Endometrial microvascular endothelial cells (primary cell): ENCODE data around the gene SLCO2A1. TPM values are rescaled to one million over a fixed set of nuclear protein-coding genes. Genes with fewer than 3 reads are reported as not detected.

Experiments used
- in situ Hi-C: cut with HindIII; loops from 2 replicates; pipeline ENCODE4 v1.10.0; 2017; ENCODE audit warnings: low sequenced_read_pairs, low pct_unique_long_range_greater_than_20kb; ENCODE audit errors: inconsistent ontology term
- total RNA-seq: library from RNA; depleted of rRNA; stranded (reverse); fragments of >200 nt; gene quantifications from one replicate; pipeline ENCODE4 v1.2.3, GENCODE V29; 2015; ENCODE audit errors: inconsistent ontology term

Gene SLCO2A1
- total RNA-seq, 1 donor from 2014 or later, result 22.4 TPM

DNA sequence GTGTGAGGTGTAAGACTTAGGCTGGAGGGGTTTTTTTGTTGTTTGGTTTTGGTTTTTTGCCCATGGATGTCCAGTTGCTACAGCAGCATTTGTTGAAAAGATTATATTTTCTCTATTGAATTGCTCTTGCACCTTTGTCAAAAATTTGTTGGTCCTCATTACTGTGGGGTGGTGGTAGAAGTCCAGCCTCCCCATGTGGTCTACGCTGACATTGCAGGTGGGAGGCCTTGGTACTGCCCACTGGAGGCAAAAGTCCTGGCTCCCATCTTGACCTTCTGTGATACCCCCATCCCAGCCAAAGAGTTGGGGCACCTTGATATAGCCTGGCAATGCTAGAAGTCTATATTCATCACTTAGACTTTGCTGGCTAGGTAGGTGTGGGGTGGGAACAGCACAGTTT, 128.6 kb downstream of the SLCO2A1 start:
- in situ Hi-C loops, result no loop called here

DNA sequence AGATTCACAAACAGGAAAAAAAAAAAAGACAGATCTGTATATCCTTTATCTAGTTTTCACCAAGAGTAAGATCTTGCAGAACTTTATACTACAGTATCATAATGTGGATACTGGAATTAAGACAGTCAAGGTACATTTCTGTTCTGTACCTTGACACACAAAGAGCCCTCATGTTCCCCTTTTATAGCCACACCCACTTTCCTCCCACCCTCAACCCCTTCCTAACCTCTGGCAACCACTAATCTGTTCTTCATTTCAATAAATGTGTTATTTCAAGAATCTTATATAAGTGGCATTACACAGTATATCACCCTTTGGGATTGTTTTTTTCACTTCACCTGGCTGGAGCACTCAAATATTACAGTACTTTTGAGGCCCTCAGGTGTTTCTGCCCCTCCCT, 130.4 kb downstream of the SLCO2A1 start:
- in situ Hi-C loops, result no loop called here

DNA sequence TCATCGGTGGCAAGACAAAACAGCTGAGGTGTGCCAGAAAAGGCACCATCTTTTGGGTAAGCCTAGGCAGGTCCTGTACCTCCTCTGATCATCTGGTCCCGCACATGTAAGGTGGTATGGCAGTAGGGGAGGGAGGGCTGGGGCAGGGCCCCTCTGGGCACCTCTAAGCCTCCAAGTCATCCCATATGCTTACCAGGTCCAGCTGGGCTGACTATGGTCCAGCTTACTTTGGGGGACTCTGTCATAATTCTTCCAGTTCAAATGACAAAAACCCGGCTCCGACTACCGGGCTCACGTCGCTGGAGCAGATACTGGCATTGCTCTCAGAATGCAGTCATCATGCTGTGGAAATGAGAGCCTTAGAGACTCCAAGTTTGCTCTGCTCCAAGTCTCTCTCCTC, 132.2 kb downstream of the SLCO2A1 start:
- in situ Hi-C loops, result no loop called here

DNA sequence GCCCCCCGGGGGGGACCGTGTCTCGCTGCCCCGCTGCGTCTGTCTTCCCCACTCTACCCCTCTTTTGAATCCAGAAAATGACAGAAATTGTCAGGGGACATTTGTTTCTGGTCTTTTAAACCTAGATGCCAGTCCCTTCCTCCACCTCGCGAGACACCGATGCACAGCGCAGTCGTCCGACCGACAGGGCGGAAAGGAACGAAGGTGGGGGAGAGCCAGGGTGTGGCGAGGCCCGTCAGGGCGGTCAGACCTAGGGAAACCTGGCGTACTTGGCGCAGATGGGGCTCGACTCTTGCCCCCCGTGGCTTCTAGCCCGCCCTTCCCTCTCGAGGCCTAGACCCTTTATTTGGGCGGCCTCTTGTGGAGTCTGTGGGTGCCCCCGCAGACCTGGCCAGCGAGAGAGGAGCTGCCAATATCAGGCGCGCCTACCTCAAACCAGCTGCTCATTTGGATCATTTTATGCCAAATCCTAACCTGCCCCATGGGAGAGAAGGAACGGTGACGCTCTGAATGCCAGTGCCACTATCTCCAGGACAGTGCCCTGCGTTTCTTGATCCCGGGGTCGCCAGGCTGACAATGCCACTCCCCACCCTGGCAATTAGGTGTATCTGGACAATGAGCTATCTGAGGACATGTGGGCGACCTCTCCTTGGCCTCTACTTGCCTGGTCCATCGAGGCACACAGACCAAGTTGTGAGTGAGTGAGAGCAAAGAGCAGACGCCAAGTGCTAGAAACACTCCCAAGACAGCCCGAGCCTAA, 133.5 kb downstream of the SLCO2A1 start:
- in situ Hi-C loops, result no loop called here

DNA sequence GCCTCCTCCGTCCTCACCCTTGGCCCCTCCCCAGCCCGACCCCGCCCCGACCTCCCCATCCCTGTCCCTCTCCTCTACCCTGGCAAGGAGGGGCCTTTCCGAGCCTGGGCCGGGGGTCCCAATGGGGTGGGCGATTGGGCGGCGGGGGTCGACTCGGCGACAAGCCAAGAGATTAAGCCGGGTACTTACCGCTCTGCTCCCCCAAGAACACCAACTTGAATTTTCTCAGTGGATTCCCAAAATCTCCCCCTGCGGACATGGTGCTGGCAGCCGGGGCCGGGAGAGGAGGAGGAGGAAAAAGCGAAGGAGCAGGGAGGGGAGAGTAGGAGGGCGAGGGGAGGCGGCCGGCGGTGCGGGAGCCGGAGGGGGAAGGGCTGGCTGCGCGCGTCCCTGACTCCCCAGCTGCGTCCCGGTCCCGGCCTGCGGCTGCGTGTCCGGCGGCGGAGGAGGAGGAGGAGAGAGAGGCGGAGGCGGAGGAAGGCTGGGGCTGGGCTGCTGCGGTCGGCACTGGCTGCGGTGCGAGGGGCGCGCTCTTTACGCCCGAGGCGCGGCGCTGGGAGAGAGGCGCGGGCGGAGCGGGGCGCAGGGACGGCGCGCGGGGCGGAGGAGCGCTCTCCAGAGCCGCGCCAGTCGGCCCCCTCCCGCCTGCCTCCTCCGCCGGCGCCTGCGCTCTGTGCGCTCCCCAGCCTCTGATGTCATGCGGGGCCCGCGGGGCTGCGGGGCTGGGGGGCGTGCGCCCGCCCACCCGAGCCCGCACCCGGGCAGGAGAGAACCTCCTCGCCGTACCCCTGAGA, 134.3 kb downstream of the SLCO2A1 start, which contains the start of gene RAB6B:
RAB6B (minus strand) TSS at position 675 of the 794 bp plus-strand sequence; CDS start at position 259, 416 bp downstream.
- in situ Hi-C loops, result no loop called here

DNA sequence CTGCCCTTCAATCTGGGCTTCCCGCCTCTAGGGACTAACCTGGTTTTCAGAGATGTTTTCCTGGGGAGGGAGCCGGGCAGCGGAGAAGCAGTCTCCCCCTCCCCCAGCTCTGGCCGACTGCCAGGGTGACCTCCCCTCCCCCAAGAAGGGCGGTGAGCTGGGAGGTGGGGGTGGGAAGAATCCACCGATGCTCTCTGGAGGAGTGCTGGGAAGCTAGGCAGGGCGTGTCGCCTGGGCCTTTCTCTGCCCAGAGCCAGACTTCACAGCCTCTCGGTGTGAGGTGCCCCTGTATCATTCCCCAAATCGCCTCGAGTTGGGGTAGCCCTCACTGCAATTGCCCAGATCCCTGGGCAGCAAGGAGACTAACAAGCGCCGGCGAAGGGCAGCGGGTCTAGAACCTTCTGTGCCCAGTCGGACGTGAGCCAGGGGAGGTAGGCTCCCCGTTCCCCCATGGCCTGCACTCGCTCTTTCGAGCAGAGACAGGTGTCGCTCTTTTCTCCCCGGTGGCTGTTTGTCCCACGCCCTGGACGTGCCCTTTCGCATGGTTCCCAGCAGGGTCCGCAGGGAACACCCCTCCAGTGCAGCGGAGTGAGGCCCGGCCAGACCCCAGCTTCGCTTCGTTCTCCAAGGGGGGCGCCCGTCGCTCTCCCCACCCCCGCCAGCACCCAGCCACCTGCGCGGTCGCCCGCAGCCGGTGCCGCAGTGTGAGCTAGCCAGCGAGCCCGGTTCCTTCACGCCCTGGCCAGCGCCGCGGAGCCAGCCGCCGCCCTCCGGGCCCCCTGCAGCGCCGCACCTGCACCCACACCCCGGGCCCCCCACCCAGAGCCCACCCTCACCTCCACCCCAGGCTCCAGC, 135.1 kb downstream of the SLCO2A1 start:
- in situ Hi-C loops, result no loop called here

DNA sequence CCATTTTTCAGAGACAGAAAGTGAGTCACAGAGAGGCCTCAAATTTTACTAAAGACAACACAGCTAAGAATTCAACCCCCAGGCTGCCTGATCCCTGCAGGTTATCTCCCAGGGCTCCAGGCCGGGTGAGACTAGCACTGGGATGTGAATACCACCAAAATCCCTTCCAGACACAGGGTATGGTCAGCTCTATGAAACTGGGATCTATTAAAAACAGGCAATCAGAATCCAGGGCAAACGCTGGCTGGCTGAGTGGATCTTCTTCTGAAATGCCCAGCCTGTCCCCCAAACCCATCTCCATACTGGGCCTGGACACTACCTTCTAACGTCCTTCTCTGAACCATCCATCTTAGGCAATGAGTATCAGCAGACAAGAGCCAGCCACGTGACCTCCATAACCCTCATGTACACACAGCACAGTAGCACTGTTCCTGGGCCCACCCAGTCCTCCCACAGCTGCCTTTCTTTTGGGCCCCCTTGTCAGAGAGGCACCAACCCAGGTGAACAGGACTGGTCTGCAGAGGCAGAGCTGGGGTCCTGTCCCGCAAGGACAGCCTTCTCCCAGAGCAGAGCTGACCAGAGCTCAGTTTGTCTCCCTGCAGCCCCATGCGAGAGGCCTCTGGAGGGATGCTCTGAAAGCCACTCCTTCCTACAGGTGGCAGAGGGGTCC, 135.9 kb downstream of the SLCO2A1 start:
- in situ Hi-C loops, result no loop called here

DNA sequence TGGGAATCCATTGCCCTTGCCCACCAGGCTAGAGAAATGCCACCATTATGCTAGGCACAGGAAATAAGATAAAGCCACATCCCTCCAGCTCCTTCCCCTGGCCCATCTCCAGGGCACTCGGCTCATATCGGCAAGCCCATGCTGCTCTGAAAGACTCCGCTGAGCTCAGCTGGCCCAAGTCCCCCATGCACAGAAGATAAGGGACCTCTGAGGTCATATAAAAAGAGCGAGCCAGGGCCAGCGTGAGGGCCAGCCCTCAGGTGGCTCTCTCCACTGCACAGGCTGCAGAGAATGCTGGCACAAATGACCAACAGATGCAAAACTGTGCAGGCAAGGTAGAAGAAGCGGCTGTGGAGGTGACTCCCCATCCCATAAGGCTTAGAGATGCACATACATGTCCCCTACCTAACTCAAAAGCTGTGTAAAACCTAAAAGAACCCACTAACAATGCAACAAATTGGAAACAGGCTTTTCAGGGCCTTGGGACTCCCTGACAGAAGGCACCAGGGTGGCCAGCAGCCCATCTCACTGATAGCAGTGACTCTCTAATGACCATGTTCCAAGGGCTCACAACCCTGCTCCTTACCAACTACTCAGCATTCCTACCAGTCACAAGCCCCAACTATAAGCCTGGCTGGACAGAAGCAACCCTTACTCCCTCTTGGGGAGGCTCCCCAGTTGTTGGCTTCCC, 137.0 kb downstream of the SLCO2A1 start:
- in situ Hi-C loops, result no loop called here

DNA sequence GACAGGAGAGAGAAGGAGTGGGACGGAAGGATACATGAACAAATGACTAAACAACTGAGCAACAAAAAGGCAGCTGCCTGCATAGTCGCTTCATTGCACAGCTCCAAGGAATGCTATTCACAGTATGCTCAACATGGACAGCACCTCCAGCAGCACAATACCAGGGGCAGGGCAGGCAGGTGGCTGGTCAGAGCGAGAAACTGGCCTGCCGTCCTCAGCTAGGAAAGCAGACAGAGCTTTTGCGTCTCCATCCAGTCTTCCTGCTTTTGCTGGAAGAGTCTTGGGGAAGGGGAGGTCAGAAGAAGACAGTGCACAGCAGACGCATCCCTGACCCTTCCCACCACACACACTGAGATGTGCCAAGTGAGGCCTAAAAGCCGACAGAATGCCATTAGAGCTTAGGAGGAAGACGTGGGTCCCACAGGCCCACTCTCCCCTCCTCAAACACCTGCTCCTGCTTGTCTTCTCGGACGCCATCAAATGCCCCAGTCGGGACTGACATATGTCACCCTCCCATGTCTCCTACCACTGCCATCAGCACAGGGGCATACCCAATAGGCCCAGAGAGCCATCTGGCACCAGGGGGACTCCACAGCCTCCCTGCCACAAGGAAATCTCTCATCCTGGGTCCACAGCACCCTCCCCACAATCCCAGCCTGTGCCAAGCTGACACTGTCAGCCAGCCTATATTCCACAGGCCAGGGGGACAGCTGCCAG, 137.9 kb downstream of the SLCO2A1 start:
- in situ Hi-C loops, result no loop called here

DNA sequence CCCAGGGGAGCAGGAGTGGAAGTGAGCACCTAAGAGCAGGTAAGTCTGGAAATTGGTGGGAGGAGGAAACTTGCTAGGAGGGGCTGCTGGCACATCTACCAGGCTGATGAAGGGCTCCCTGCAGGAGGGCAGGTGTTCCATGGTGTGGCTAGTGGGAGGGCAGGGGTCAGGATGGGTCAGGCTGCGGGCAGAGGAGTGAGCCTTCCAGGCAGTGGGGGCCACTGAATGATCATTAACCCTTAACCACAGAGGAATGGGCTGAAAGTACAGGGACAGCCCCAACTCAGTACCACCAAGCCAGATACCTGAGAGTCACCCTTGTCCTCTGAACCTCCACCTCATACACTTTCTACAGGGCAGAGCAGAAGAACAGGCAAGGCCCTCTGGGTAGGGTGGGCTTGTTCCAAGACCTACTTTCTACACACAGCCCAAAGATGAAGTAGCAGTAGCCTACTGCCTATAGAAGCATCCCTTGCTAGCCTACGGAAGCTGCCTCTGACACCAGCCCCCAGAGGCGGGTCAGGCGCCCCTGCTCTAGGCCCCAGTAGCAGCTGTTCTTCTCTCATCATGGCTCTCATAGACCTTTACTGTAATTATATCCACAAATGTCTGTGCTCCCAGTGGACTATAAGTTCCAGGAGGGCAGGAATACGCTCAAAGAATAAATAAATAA, 138.6 kb downstream of the SLCO2A1 start:
- in situ Hi-C loops, result no loop called here

DNA sequence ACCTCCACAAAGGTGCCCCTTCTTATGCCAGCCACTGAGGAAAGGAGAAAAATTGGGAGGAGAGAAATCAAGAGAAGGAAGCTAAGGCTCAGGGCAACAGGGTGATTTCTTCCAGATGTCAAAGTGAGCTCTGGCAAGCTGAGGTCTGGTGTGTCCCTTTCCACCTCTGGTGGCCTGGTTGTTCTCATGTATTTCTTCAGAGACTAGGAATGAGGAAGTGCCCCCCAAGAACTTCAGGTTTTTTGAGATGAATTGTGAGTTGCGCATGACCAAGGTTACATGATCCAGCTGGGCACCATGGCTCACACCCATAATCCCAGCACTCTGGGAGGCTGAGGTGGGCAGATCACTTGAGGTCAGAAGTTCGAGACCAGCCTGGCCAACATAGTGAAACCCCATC, 139.7 kb downstream of the SLCO2A1 start:
- in situ Hi-C loops, result no loop called here

DNA sequence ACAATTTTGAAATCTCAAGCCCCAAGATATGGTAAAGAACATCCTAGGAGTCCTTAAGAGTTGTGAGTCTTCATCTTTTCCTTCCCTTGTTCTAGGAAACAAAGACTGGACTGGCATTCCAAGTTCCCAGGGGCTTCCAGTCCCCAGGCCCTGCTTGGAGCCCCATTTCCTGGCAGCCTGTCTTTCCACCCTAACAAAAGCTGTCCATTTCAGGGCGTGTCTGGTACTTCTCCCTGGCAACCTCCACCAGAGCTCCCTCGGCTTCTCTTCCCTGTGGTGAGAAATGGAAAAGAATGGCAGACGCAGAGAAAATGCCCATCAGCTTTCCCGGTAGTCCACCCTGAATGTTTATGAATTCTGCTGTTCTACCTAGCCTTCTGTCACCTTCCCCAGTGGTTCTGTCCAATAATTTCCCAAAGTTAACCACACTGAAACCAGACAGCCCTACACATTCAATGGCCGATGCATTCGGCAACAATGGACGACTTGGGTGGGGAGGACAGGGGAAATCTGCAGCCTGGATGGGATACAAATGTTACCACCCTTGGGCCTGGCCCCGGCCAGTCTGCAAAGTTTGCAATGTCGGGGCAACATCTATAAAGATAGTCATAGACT, 140.9 kb downstream of the SLCO2A1 start:
- in situ Hi-C loops, result no loop called here

DNA sequence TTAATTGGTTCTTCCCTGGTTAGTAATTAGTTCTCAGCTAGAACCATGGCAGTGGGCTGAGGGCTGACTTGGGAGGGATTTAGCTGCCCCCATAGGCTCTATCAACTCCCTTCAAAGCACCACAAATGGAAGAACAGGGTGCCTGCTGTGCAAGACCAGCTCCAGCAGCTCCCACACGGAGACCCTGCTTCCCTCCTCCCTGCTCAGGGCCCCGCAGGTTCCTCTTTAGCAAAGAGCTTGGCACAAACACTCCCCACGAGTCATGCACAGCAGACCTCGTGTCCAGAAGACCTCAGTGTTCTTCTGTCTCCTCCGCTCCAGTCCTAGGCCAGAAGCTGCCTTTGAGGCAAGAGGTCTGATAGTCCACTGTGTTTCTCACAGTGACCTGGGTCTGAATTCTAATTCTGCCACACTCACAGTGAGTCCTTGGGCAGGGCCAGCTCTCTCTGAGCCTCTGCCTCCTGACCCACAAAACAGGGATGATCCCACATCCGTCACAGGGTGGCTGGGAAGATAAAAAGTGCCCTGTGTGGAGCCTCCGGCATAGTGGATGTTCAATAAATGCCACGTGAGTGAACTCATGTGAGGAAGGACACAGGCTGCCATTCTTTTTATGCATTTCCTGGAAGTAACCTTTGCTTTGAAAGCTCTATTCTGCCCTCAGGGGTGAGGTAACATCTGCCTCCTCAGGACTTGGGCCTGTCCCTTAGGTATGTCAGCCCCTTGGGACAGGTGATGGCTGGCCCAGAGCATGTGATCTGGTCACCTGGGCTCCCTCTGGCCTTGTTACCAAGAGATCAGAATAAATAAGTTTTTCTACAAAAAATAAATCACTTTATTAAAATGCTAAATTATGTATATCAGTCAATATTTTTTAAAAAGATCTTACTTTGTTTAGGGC, 141.7 kb downstream of the SLCO2A1 start:
- in situ Hi-C loops, result no loop called here

DNA sequence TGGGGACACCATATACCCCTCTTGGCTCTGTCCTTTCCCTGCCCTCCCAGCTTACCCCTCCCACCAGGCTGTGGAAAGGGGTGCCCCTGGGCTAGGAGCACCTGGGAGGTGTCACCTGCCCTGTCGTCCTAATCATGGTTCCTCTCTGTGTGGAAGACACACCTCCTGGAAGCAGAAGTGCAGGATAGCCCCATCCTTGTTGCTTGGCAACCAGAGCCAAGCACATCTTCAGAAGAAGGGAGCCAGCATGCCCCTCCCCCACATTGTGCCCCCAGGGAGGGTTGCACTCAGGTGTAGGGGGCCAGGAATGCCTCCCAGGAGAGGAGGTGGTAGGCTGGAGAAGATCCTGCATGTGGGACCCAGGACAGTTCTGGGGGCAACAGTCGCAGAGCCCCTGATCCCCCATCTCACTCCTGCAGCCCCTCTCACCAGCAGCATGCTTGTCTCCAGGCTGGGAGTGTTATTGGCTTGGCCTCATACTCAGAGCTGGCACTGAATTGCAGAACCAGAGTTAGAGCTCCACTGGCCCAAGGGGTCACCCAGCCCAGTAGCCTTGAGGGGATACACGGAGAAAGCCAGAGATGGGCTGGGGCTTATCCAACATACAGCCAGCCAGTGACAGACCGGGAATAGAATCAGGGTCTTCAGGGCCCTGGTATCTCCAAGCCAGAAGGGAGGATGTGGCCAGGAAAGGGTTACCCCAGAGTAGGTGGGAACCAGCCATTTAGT, 142.5 kb downstream of the SLCO2A1 start:
- in situ Hi-C loops, result no loop called here

DNA sequence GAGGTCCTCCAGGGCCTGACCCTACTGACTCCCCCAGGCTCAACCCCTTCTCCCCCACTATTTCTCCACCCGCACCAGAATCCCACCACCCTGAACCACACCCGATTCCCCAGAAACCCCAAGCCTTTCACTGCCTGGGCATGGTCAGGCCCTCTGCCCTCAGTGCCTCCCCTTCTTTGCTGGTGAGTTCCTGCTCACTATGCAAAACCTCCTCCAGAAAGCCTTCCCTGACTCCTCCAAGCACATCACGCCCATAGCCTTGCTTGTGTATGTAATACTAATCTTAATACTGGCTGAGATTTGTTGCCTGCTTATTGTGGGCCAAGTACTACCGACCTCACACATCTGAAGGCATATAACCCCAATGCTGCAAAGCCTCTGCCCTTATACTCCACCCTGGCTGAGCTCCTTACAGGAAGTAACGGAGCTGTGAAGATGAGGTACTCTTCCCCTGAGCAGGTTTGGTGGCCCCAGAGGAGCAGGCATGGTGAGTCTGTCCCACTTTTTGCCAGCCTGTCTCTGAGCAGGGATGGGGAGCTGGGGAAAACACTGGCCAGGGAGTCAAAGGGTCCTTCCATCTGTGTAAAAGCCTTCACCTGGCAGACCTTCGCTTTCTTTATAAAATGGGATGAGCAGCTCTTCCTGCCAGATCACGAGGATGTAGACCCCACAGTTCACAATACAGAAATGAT, 143.5 kb downstream of the SLCO2A1 start:
- in situ Hi-C loops, result no loop called here
